Measurements from ENCODE around the gene PSMB7. TPM values are rescaled to one million over a fixed set of nuclear protein-coding genes. Genes with fewer than 3 reads are reported as not detected.

Gene PSMB7
- total RNA-seq, 1 donor from 2014 or later: 120 TPM

GRCh38 chr9:124411514-124412227, 3.6 kb downstream of the PSMB7 start:
- no peak for TF ChIP-seq CTCF (IDR thresholded peaks at IDR 0.05)
- DNase-seq (no peak), ATAC-seq (ENCODE audit: low read depth) (no peak)
- peaks cover 78% of the 10 kb centered on the region for H3K36me3 Mint-ChIP-seq (ENCODE audit: low read depth)
- peaks cover 4% of the 10 kb centered on the region for H3K9me3 Mint-ChIP-seq
- ChIA-PET CTCF (interaction anchor here (0.7 kb wide), 1 partner anchor 418 kb away, joined by 3 read pairs; no protein-coding TSS in a partner anchor), POLR2A (no interaction called here)
- H3K27me3 Mint-ChIP-seq: no peaks in the 10 kb centered on the region
- H3K4me3 Mint-ChIP-seq: no peak overlapping the region
- intact Hi-C loops (cut with micrococcal nuclease): no loop called here
- no peak overlapping the region for H3K27ac Mint-ChIP-seq
- H3K4me1 Mint-ChIP-seq: peaks cover 25% of the 10 kb centered on the region

- POLR2A ChIA-PET: no interaction called here
- TF ChIP-seq CTCF (IDR thresholded peaks at IDR 0.05): no peak
- H3K27me3 Mint-ChIP-seq: no peaks in the 10 kb centered on the region
- DNase-seq (no peak), ATAC-seq (ENCODE audit: low read depth) (no peak)
- peaks cover 91% of the 10 kb centered on the region for H3K36me3 Mint-ChIP-seq (ENCODE audit: low read depth)
- H3K9me3 Mint-ChIP-seq: peaks cover under 1% of the 10 kb centered on the region
- no peak overlapping the region for H3K4me3 Mint-ChIP-seq
- intact Hi-C loops (cut with micrococcal nuclease): no loop called here
- CTCF ChIA-PET: interaction anchor here (0.7 to 1.0 kb wide), 3 partner anchors 12 to 284 kb away, joined by 3 read pairs; no protein-coding TSS in a partner anchor
- no peak overlapping the region for H3K27ac Mint-ChIP-seq
- peaks cover 21% of the 10 kb centered on the region for H3K4me1 Mint-ChIP-seq
These were observed 4.8 kb downstream of the PSMB7 start for GRCh38 chr9:124410321-124410913.

- no peak for TF ChIP-seq CTCF (IDR thresholded peaks at IDR 0.05)
- DNase-seq: no peak
- Mint-ChIP-seq H3K4me3 (no peak overlapping the region), H3K36me3 (ENCODE audit: low read depth) (peaks cover 91% of the 10 kb centered on the region), H3K27me3 (no peaks in the 10 kb centered on the region), H3K9me3 (no peaks in the 10 kb centered on the region), H3K4me1 (peaks cover 11% of the 10 kb centered on the region), H3K27ac (no peak overlapping the region)
- no peak for ATAC-seq (ENCODE audit: low read depth)
- intact Hi-C loops (cut with micrococcal nuclease): no loop called here
- ChIA-PET POLR2A (no interaction called here), CTCF (no interaction called here)
These were observed 5.8 kb downstream of the PSMB7 start for GRCh38 chr9:124409410-124409809.

GRCh38 chr9:124403246-124403645, 12.0 kb downstream of the PSMB7 start:
- H3K4me1 Mint-ChIP-seq: peaks cover 2% of the 10 kb centered on the region
- peaks cover 87% of the 10 kb centered on the region for H3K36me3 Mint-ChIP-seq (ENCODE audit: low read depth)
- no peak overlapping the region for H3K27ac Mint-ChIP-seq
- ChIA-PET CTCF (no interaction called here), POLR2A (no interaction called here)
- DNase-seq (no peak), ATAC-seq (ENCODE audit: low read depth) (no peak)
- H3K9me3 Mint-ChIP-seq: no peaks in the 10 kb centered on the region
- H3K4me3 Mint-ChIP-seq: no peak overlapping the region
- intact Hi-C loops (cut with micrococcal nuclease): no loop called here
- no peak for TF ChIP-seq CTCF (IDR thresholded peaks at IDR 0.05)
- no peaks in the 10 kb centered on the region for H3K27me3 Mint-ChIP-seq

Data from activated B cell treated with CpG ODN at 0.5 μM for 24 hours (primary cell).